ENCODE results near the gene GAREM1. TPM values are rescaled to one million over a fixed set of nuclear protein-coding genes. Genes with fewer than 3 reads are reported as not detected.
A peak's percentile ranks its signal among the peaks of the same experiment; 100 is the strongest.

The GAREM1 gene
- total and polyA plus RNA-seq, 3 donors from 2014 or later = 10.7 to 16.2 (median 15.2) TPM

GRCh38 chr18:32321826-32322225 is 148.9 kb downstream of the GAREM1 start:
- intact Hi-C loops (cut with DNase I; ENCODE audit: low total_unique reads) = no loop called here
- Histone ChIP-seq H3K36me3 (ENCODE audit: low read depth, missing control alignments) (no peaks in the 10 kb centered on the region), H3K27ac (no peak overlapping the region), H3K4me3 (no peak overlapping the region), H3K4me1 (peaks cover 5% of the 10 kb centered on the region), H3K9me3 (no peaks in the 10 kb centered on the region), H3K27me3 (no peaks in the 10 kb centered on the region)
- 50 to 57% methylated on average over 1 of the region's 1 CpG for WGBS, 2 donors
- no peak for DNase-seq
- TF ChIP-seq POLR2A (IDR thresholded peaks at IDR 0.05) (no peak), CTCF (IDR thresholded peaks at IDR 0.05) (no peak)

GRCh38 chr18:32319084-32319483 is 151.6 kb downstream of the GAREM1 start:
- no peaks in the 10 kb centered on the region for H3K36me3 ChIP-seq (ENCODE audit: low read depth, missing control alignments)
- no peak for DNase-seq
- no peaks in the 10 kb centered on the region for H3K4me1 ChIP-seq
- no peak overlapping the region for H3K27ac ChIP-seq
- H3K9me3 ChIP-seq = no peaks in the 10 kb centered on the region
- no peaks in the 10 kb centered on the region for H3K27me3 ChIP-seq
- intact Hi-C loops (cut with DNase I; ENCODE audit: low total_unique reads) = no loop called here
- H3K4me3 ChIP-seq = no peak overlapping the region
- TF ChIP-seq POLR2A (IDR thresholded peaks at IDR 0.05) (no peak), CTCF (IDR thresholded peaks at IDR 0.05) (no peak)

GRCh38 chr18:32318581-32318980 is 152.1 kb downstream of the GAREM1 start:
- no peaks in the 10 kb centered on the region for H3K36me3 ChIP-seq (ENCODE audit: low read depth, missing control alignments)
- intact Hi-C loops (cut with DNase I; ENCODE audit: low total_unique reads) = no loop called here

DNA sequence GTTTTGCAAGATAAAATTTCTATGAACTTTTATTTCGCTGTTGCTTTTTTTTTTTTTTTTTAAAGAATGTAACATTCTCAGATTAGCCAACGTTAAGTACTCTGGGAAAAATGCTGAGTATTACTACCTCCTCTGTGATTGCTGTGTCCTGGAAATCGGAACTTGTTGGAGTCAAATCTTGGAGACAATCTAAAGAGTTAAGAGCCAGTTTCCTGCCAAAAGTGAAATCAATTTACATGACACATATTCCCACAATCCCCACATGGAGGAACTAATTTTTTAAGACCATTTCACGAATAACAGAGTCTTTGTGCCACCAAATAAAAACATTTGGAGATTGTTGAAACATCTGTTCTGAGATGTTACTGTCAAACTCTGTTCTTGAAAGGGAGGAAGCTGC is 153.0 kb downstream of the GAREM1 start:
- intact Hi-C loops (cut with DNase I; ENCODE audit: low total_unique reads) = no loop called here
- Histone ChIP-seq H3K9me3 (no peaks in the 10 kb centered on the region), H3K4me1 (no peaks in the 10 kb centered on the region), H3K27me3 (no peaks in the 10 kb centered on the region), H3K36me3 (ENCODE audit: low read depth, missing control alignments) (no peaks in the 10 kb centered on the region), H3K4me3 (no peak overlapping the region), H3K27ac (peak overlapping the region in 1 of 2 donors; percentile 25)
- no peak for DNase-seq
- TF ChIP-seq CTCF (IDR thresholded peaks at IDR 0.05) (no peak), POLR2A (IDR thresholded peaks at IDR 0.05) (no peak)
- WGBS, 2 donors = 31 to 47% methylated on average over 4 of the region's 4 CpGs

More at GRCh38 chr18:32318581-32318980, 152.1 kb downstream of the GAREM1 start:
- WGBS, 2 donors = 88 to 100% methylated on average over 4 of the region's 4 CpGs
- Histone ChIP-seq H3K9me3 (no peaks in the 10 kb centered on the region), H3K4me3 (no peak overlapping the region), H3K27ac (no peak overlapping the region), H3K27me3 (no peaks in the 10 kb centered on the region), H3K4me1 (no peaks in the 10 kb centered on the region)
- TF ChIP-seq CTCF (IDR thresholded peaks at IDR 0.05) (no peak), POLR2A (IDR thresholded peaks at IDR 0.05) (no peak)
- DNase-seq = no peak

- no peak overlapping the region for H3K4me3 ChIP-seq
- no peaks in the 10 kb centered on the region for H3K36me3 ChIP-seq (ENCODE audit: low read depth, missing control alignments)
- no peak overlapping the region for H3K27ac ChIP-seq
- H3K9me3 ChIP-seq = no peaks in the 10 kb centered on the region
- intact Hi-C loops (cut with DNase I; ENCODE audit: low total_unique reads) = no loop called here
- no peaks in the 10 kb centered on the region for H3K27me3 ChIP-seq
- WGBS, 2 donors = 76 to 87% methylated on average over 1 of the region's 1 CpG
- no peaks in the 10 kb centered on the region for H3K4me1 ChIP-seq
- no peak for DNase-seq
- no peak for TF ChIP-seq CTCF (IDR thresholded peaks at IDR 0.05)
- TF ChIP-seq POLR2A (IDR thresholded peaks at IDR 0.05) = no peak
These were observed 154.8 kb downstream of the GAREM1 start for GRCh38 chr18:32315881-32316280.
